ENCODE data around the gene SLC25A3. TPM values are rescaled to one million over a fixed set of nuclear protein-coding genes. Genes with fewer than 3 reads are reported as not detected.
A peak's percentile ranks its signal among the peaks of the same experiment; 100 is the strongest.

The SLC25A3 gene
- total and polyA plus RNA-seq, 2 of the 13 experiments (the other 11 are each of a cell fraction or from before 2014, with no cell fraction given): 292 to 829 TPM

DNA sequence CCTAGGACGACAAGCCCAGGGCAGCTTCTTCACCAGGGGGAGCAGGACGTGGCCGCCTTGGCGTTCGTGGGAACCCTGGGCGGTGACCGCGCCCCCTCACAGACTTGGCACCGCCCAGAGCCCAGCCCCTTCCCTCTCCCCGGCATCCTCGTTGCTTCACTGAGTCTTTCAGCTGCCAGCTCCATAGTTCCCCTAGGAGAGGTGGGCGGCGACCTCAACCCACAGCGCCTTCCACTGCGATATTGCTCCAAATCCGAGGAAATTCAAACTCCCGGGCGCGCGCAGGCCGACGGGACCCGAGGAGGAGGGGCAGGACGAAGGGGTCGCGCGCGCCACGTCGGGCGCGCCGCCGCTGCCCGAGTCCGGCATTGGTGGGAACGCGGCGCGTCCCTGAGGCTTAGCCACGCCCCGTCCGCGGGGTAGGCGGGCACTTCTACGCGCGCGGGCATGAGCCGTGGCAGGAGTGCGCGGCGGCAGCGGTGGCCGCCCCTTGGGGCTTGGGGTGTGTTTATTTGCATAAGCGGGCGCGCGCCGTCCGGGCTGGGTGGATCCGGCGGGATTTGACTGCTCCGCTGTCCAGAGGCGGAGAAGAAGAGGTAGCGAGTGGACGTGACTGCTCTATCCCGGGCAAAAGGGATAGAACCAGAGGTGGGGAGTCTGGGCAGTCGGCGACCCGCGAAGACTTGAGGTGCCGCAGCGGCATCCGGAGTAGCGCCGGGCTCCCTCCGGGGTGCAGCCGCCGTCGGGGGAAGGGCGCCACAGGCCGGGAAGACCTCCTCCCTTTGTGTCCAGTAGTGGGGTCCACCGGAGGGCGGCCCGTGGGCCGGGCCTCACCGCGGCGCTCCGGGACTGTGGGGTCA lies 51.5 kb downstream of the SLC25A3 start, which contains the start of the genes APAF1 and IKBIP (continued):
- TF ChIP-seq PRMT3 (CRISPR knock-in tag; IDR thresholded peaks at IDR 0.05; ENCODE audit: borderline replicate concordance, low read depth) (peak; percentile 87; the same call in 1 of the 2 replicates), ZNF552 (CRISPR knock-in tag; IDR thresholded peaks at IDR 0.05; ENCODE audit: borderline replicate concordance) (no peak), ARNTL (CRISPR knock-in tag; IDR thresholded peaks at IDR 0.05) (no peak), NCOR1 (IDR thresholded peaks at IDR 0.05; ENCODE audit: borderline replicate concordance, low read length) (no peak), REL (CRISPR knock-in tag; conservative IDR thresholded peaks at IDR 0.05) (no peak)
- TF ChIP-seq, protein P1, sequence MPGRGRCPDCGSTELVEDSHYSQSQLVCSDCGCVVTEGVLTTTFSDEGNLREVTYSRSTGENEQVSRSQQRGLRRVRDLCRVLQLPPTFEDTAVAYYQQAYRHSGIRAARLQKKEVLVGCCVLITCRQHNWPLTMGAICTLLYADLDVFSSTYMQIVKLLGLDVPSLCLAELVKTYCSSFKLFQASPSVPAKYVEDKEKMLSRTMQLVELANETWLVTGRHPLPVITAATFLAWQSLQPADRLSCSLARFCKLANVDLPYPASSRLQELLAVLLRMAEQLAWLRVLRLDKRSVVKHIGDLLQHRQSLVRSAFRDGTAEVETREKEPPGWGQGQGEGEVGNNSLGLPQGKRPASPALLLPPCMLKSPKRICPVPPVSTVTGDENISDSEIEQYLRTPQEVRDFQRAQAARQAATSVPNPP (CRISPR knock-in tag; IDR thresholded peaks at IDR 0.05): no peak; the same call in 1 of the 2 replicates
- TF ChIP-seq, protein P2, sequence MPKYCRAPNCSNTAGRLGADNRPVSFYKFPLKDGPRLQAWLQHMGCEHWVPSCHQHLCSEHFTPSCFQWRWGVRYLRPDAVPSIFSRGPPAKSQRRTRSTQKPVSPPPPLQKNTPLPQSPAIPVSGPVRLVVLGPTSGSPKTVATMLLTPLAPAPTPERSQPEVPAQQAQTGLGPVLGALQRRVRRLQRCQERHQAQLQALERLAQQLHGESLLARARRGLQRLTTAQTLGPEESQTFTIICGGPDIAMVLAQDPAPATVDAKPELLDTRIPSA (CRISPR knock-in tag; IDR thresholded peaks at IDR 0.05; ENCODE audit: borderline replicate concordance): 0 out of 2 replicates have a peak, but pooled peaks have one; percentile 11
- TF ChIP-seq, protein P3, sequence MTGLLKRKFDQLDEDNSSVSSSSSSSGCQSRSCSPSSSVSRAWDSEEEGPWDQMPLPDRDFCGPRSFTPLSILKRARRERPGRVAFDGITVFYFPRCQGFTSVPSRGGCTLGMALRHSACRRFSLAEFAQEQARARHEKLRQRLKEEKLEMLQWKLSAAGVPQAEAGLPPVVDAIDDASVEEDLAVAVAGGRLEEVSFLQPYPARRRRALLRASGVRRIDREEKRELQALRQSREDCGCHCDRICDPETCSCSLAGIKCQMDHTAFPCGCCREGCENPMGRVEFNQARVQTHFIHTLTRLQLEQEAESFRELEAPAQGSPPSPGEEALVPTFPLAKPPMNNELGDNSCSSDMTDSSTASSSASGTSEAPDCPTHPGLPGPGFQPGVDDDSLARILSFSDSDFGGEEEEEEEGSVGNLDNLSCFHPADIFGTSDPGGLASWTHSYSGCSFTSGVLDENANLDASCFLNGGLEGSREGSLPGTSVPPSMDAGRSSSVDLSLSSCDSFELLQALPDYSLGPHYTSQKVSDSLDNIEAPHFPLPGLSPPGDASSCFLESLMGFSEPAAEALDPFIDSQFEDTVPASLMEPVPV (CRISPR knock-in tag; IDR thresholded peaks at IDR 0.05): no peak
- TF ChIP-seq, protein P4, sequence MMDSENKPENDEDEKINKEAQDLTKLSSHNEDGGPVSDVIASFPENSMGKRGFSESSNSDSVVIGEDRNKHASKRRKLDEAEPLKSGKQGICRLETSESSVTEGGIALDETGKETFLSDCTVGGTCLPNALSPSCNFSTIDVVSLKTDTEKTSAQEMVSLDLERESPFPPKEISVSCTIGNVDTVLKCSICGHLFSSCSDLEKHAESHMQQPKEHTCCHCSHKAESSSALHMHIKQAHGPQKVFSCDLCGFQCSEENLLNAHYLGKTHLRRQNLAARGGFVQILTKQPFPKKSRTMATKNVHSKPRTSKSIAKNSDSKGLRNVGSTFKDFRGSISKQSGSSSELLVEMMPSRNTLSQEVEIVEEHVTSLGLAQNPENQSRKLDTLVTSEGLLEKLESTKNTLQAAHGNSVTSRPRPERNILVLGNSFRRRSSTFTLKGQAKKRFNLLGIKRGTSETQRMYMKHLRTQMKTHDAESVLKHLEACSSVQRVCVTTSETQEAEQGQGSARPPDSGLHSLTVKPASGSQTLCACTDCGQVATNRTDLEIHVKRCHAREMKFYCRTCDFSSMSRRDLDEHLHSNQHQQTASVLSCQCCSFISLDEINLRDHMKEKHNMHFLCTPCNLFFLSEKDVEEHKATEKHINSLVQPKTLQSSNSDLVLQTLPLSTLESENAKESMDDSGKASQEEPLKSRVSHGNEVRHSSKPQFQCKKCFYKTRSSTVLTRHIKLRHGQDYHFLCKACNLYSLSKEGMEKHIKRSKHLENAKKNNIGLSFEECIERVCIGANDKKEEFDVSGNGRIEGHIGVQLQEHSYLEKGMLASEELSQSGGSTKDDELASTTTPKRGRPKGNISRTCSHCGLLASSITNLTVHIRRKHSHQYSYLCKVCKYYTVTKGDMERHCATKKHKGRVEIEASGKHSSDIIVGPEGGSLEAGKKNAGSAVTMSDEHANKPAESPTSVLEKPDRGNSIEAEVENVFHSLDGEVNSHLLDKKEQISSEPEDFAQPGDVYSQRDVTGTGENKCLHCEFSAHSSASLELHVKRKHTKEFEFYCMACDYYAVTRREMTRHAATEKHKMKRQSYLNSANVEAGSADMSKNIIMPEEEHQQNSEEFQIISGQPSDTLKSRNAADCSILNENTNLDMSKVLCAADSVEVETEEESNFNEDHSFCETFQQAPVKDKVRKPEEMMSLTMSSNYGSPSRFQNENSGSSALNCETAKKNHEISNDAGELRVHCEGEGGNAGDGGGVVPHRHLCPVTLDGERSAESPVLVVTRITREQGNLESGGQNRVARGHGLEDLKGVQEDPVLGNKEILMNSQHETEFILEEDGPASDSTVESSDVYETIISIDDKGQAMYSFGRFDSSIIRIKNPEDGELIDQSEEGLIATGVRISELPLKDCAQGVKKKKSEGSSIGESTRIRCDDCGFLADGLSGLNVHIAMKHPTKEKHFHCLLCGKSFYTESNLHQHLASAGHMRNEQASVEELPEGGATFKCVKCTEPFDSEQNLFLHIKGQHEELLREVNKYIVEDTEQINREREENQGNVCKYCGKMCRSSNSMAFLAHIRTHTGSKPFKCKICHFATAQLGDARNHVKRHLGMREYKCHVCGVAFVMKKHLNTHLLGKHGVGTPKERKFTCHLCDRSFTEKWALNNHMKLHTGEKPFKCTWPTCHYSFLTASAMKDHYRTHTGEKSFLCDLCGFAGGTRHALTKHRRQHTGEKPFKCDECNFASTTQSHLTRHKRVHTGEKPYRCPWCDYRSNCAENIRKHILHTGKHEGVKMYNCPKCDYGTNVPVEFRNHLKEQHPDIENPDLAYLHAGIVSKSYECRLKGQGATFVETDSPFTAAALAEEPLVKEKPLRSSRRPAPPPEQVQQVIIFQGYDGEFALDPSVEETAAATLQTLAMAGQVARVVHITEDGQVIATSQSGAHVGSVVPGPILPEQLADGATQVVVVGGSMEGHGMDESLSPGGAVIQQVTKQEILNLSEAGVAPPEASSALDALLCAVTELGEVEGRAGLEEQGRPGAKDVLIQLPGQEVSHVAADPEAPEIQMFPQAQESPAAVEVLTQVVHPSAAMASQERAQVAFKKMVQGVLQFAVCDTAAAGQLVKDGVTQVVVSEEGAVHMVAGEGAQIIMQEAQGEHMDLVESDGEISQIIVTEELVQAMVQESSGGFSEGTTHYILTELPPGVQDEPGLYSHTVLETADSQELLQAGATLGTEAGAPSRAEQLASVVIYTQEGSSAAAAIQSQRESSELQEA (CRISPR knock-in tag; IDR thresholded peaks at IDR 0.05; ENCODE audit: not compliant biosample characterization): no peak
- TF ChIP-seq, protein P5, sequence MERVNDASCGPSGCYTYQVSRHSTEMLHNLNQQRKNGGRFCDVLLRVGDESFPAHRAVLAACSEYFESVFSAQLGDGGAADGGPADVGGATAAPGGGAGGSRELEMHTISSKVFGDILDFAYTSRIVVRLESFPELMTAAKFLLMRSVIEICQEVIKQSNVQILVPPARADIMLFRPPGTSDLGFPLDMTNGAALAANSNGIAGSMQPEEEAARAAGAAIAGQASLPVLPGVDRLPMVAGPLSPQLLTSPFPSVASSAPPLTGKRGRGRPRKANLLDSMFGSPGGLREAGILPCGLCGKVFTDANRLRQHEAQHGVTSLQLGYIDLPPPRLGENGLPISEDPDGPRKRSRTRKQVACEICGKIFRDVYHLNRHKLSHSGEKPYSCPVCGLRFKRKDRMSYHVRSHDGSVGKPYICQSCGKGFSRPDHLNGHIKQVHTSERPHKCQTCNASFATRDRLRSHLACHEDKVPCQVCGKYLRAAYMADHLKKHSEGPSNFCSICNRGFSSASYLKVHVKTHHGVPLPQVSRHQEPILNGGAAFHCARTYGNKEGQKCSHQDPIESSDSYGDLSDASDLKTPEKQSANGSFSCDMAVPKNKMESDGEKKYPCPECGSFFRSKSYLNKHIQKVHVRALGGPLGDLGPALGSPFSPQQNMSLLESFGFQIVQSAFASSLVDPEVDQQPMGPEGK (CRISPR knock-in tag; IDR thresholded peaks at IDR 0.05): peak; percentile 41
- TF ChIP-seq, protein P6, sequence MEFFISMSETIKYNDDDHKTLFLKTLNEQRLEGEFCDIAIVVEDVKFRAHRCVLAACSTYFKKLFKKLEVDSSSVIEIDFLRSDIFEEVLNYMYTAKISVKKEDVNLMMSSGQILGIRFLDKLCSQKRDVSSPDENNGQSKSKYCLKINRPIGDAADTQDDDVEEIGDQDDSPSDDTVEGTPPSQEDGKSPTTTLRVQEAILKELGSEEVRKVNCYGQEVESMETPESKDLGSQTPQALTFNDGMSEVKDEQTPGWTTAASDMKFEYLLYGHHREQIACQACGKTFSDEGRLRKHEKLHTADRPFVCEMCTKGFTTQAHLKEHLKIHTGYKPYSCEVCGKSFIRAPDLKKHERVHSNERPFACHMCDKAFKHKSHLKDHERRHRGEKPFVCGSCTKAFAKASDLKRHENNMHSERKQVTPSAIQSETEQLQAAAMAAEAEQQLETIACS (CRISPR knock-in tag; IDR thresholded peaks at IDR 0.05): peak; percentile 98

Measured in HepG2 (cell line).